Coronary artery (tissue), 2 donors: ENCODE measurements around the gene MYCBP.

Experiments used
- DNase-seq: peaks from one replicate; pipeline ENCODE4 v3.0.0-alpha.2; 2017; ENCODE audit warnings: low spot score
- H3K27ac ChIP-seq, 2 donors: fragments of 200-600 bp; sonication (generic); one replicate each; pipeline ENCODE4 v1.5.1; 2016 to 2019
- H3K4me3 ChIP-seq: fragments of 200-600 bp; sonication (generic); 2 replicates; pipeline ENCODE4 v1.5.1; 2016; ENCODE audit warnings: mild to moderate bottlenecking, moderate library complexity
- CTCF ChIP-seq: fragments of 200-600 bp; sonication (generic); IDR thresholded peaks from one replicate; pipeline ENCODE4 v1.5.1; 2019; ENCODE audit warnings: antibody characterized with exemption

Gene MYCBP

GRCh38 chr1:38889589-38889988 lies 16.4 kb upstream of the MYCBP start:
- no peak for DNase-seq
- no peak for TF ChIP-seq CTCF
- no peak overlapping the region for H3K4me3 ChIP-seq
- no peak overlapping the region for H3K27ac ChIP-seq

GRCh38 chr1:38888423-38889333 lies 15.5 kb upstream of the MYCBP start:
- Histone ChIP-seq H3K4me3 (no peak overlapping the region), H3K27ac (no peak overlapping the region)
- DNase-seq, result no peak
- TF ChIP-seq CTCF, result no peak

- Histone ChIP-seq H3K27ac (no peak overlapping the region), H3K4me3 (no peak overlapping the region)
- TF ChIP-seq CTCF, result no peak
- DNase-seq, result no peak
Observed at GRCh38 chr1:38885092-38885491, 11.9 kb upstream of the MYCBP start.

- Histone ChIP-seq H3K4me3 (no peak within 1 kb of the TSS), H3K27ac (no peak within 1 kb of the TSS)
- no peak for DNase-seq
- TF ChIP-seq CTCF, result no peak
Observed at GRCh38 chr1:38881487-38881886, 8.3 kb upstream of the MYCBP start, which contains the start of gene GJA9. GJA9 (minus strand) TSS chr1:38881587; CDS start chr1:38876098, 5,489 bp downstream.

GRCh38 chr1:38875811-38876210 lies 2.7 kb upstream of the MYCBP start:
- Histone ChIP-seq H3K27ac (no peak overlapping the region), H3K4me3 (no peak overlapping the region)
- no peak for TF ChIP-seq CTCF
- DNase-seq, result no peak

GRCh38 chr1:38872401-38873026 lies 634 bp downstream of the MYCBP start:
- DNase-seq, result no peak
- TF ChIP-seq CTCF, result no peak
- peak overlapping the region; percentile 85 for H3K4me3 ChIP-seq
- H3K27ac ChIP-seq, result peak overlapping the region in 1 of 2 donors; percentile 71

- no peak for DNase-seq
- H3K4me3 ChIP-seq, result no peak overlapping the region
- H3K27ac ChIP-seq, result no peak overlapping the region
- no peak for TF ChIP-seq CTCF
Observed at GRCh38 chr1:38870996-38871395, 2.2 kb downstream of the MYCBP start.
